PFSK-1 (cell line): ENCODE measurements around the gene GALNT1.

Source experiments
- FOXP2 ChIP-seq: optimal IDR thresholded peaks from 2 replicates; pipeline ENCODE3; 2011; ENCODE audit warnings: borderline replicate concordance, control low read depth, inconsistent platforms; ENCODE audit not compliant: insufficient read depth; ENCODE audit errors: extremely low read length, extremely low read depth
- POLR2AphosphoS5 ChIP-seq: IDR thresholded peaks from 2 replicates; pipeline ENCODE4 v1.6.1; 2012; ENCODE audit warnings: low read depth, mild to moderate bottlenecking, control low read depth, low read length, moderate library complexity
- REST ChIP-seq, 2 experiments: IDR thresholded peaks; 2 replicates each; pipeline versions ENCODE4 v1.6.1 to v1.8.0; 2011 to 2012; ENCODE audit warnings: low read depth in 2 of 2, low read length in 2 of 2, control low read depth in 1 of 2, inconsistent platforms in 1 of 2, mild to moderate bottlenecking in 1 of 2, moderate library complexity in 1 of 2; ENCODE audit not compliant: insufficient read depth in 1 of 2
- SIN3A ChIP-seq: IDR thresholded peaks from 2 replicates; pipeline ENCODE4 v1.6.1; 2012; ENCODE audit warnings: mild to moderate bottlenecking, low read length, moderate library complexity, borderline replicate concordance; ENCODE audit not compliant: insufficient read depth
- TAF1 ChIP-seq: IDR thresholded peaks from 2 replicates; pipeline ENCODE4 v1.6.1; 2012; ENCODE audit warnings: low read length, control low read depth, borderline replicate concordance; ENCODE audit not compliant: insufficient read depth

Gene GALNT1

GRCh38 chr18:35683021-35683420, 101.5 kb downstream of the GALNT1 start:
- TF ChIP-seq TAF1 (no peak), REST (IDR thresholded peaks at IDR 0.05; ENCODE audit: insufficient read depth in 1 of 2, low read depth in 2 of 2, low read length in 2 of 2) (no peak), SIN3A (no peak), FOXP2 (no peak), POLR2AphosphoS5 (no peak)

- TF ChIP-seq REST (IDR thresholded peaks at IDR 0.05; ENCODE audit: insufficient read depth in 1 of 2, low read depth in 2 of 2, low read length in 2 of 2), result no peak
- no peak for TF ChIP-seq TAF1
- TF ChIP-seq SIN3A, result no peak
- TF ChIP-seq POLR2AphosphoS5, result no peak
- no peak for TF ChIP-seq FOXP2
Measured at GRCh38 chr18:35688757-35689156, 107.2 kb downstream of the GALNT1 start.

GRCh38 chr18:35689728-35690127, 108.2 kb downstream of the GALNT1 start:
- TF ChIP-seq REST (IDR thresholded peaks at IDR 0.05; ENCODE audit: insufficient read depth in 1 of 2, low read depth in 2 of 2, low read length in 2 of 2), result no peak

- no peak for TF ChIP-seq SIN3A
- TF ChIP-seq FOXP2, result no peak
- no peak for TF ChIP-seq POLR2AphosphoS5
Measured at GRCh38 chr18:35691625-35692024, 110.1 kb downstream of the GALNT1 start.

GRCh38 chr18:35692866-35693265, 111.3 kb downstream of the GALNT1 start:
- TF ChIP-seq SIN3A (no peak), POLR2AphosphoS5 (no peak), FOXP2 (no peak), TAF1 (no peak), REST (IDR thresholded peaks at IDR 0.05; ENCODE audit: insufficient read depth in 1 of 2, low read depth in 2 of 2, low read length in 2 of 2) (no peak)
